HCT116 (cell line): Measurements from ENCODE around the gene RPE65. TPM values are rescaled to one million over a fixed set of nuclear protein-coding genes. Genes with fewer than 3 reads are reported as not detected.

Experiments used
- ATAC-seq: fragments of 200-7000 bp; cut with Tn5 transposase; 2 replicates; pipeline ENCODE4 v1.9.1; 2020; ENCODE audit warnings: mild to moderate bottlenecking, moderate library complexity
- BruUV-seq: library from RNA; stranded (reverse); fragments of 400-500 nt; replicated peaks from 2 replicates; lab custom pipeline; 2021; lab: Mats Ljungman, UMichigan
- CTCF ChIA-PET: fragments of 300-600 bp; sonication (Branson Sonifier 250); formaldehyde crosslinking; loops from one replicate; lab custom pipeline; 2021; ENCODE audit warnings: antibody characterized with exemption; lab: Charles Lee
- POLR2A ChIA-PET: fragments of 300-600, 350-600 bp; sonication (Branson Sonifier 250); formaldehyde crosslinking; loops from one replicate; lab custom pipeline; 2021; ENCODE audit warnings: antibody characterized with exemption; lab: Charles Lee
- RAD21 ChIA-PET, 2 experiments: fragments of 300-600 bp; sonication (Branson Sonifier 250); formaldehyde crosslinking; loops; one replicate each; lab custom pipeline; 2023; ENCODE audit warnings: low total read pairs in 2 of 2; ENCODE audit not compliant: uncharacterized antibody in 2 of 2, unreplicated experiment in 2 of 2, low non-redundant PET in 1 of 2; lab: Charles Lee
- DNase-seq: peaks from one replicate; pipeline ENCODE4 v3.0.0-alpha.2; 2010; ENCODE audit warnings: low read depth, low spot score
- H2AFZ ChIP-seq: fragments of 200-600 bp; shearing (Covaris generic), sonication (generic); 2 replicates; pipeline ENCODE4 v1.6.1; 2017; ENCODE audit warnings: low read depth, mixed run types, mixed read lengths, antibody characterized with exemption, low read length; ENCODE audit not compliant: poor library complexity, severe bottlenecking
- H3K27ac ChIP-seq: 2 replicates; pipeline ENCODE4 v1.5.1; 2012; ENCODE audit warnings: low read depth, low read length
- H3K27me3 ChIP-seq: fragments of 200-600 bp; sonication (generic); 2 replicates; pipeline ENCODE4 v1.6.1; 2016; ENCODE audit warnings: mixed run types, low read length, mixed read lengths; ENCODE audit not compliant: insufficient read depth
- H3K36me3 ChIP-seq, 2 experiments: fragments of 200-500 bp in 1 of 2; fragments of 200-600 bp in 1 of 2; sonication (Bioruptor generic) in 1 of 2; sonication (generic) in 1 of 2; 2 replicates each; pipeline versions ENCODE4 v1.5.1 to v1.6.1; 2014 to 2016; ENCODE audit warnings: low read length in 2 of 2, inconsistent platforms in 1 of 2, mixed read lengths in 1 of 2, mixed run types in 1 of 2; ENCODE audit not compliant: insufficient read depth in 2 of 2, control insufficient read depth in 1 of 2
- H3K4me1 ChIP-seq, 2 experiments: fragments of 200-600 bp in 1 of 2; sonication (generic) in 1 of 2; 2 replicates each; pipeline versions ENCODE4 v1.5.1 to v1.6.1; 2012 to 2017; ENCODE audit warnings: low read length in 2 of 2, inconsistent platforms in 1 of 2, mild to moderate bottlenecking in 1 of 2, mixed read lengths in 1 of 2, mixed run types in 1 of 2, moderate library complexity in 1 of 2; ENCODE audit not compliant: insufficient read depth in 2 of 2, control insufficient read depth in 1 of 2
- H3K4me2 ChIP-seq: fragments of 200-600 bp; sonication (generic); 2 replicates; pipeline ENCODE4 v1.6.1; 2017; ENCODE audit warnings: mixed run types, low read length, mixed read lengths
- H3K4me3 ChIP-seq, 2 experiments: fragments of 200-600 bp in 1 of 2; sonication (generic) in 1 of 2; replicated peaks in 1 of 2; 2 replicates each; pipeline ENCODE4 v1.5.1; 2011 to 2016; ENCODE audit warnings: low read length in 2 of 2, control low read depth in 1 of 2, low read depth in 1 of 2, mild to moderate bottlenecking in 1 of 2, mixed read lengths in 1 of 2, mixed run types in 1 of 2
- H3K79me2 ChIP-seq: fragments of 200-600 bp; sonication (generic); 2 replicates; pipeline ENCODE4 v1.6.1; 2017; ENCODE audit warnings: mild to moderate bottlenecking, mixed run types, low read length, moderate library complexity, mixed read lengths; ENCODE audit not compliant: insufficient read depth
- H3K9ac ChIP-seq: fragments of 200-600 bp; sonication (generic); 2 replicates; pipeline ENCODE4 v1.6.1; 2016; ENCODE audit warnings: low read length, mixed read lengths
- H3K9me2 ChIP-seq: fragments of 200-600 bp; sonication (generic), shearing (Covaris generic); 2 replicates; pipeline ENCODE4 v1.6.1; 2017; ENCODE audit warnings: mixed run types, mild to moderate bottlenecking, moderate library complexity; ENCODE audit not compliant: insufficient read depth
- H3K9me3 ChIP-seq, 2 experiments: fragments of 200-500 bp in 1 of 2; fragments of 200-600 bp in 1 of 2; sonication (Bioruptor generic) in 1 of 2; sonication (generic) in 1 of 2; 2 replicates each; pipeline ENCODE4 v1.6.1; 2014 to 2017; ENCODE audit warnings: low read length in 2 of 2, mixed read lengths in 2 of 2, inconsistent platforms in 1 of 2, low read depth in 1 of 2, mild to moderate bottlenecking in 1 of 2, mixed run types in 1 of 2, moderate library complexity in 1 of 2; ENCODE audit not compliant: control insufficient read depth in 1 of 2, insufficient read depth in 1 of 2
- H4K20me1 ChIP-seq: fragments of 200-600 bp; sonication (generic), shearing (Covaris generic); 2 replicates; pipeline ENCODE4 v1.6.1; 2017; ENCODE audit warnings: mixed run types, mild to moderate bottlenecking, moderate library complexity; ENCODE audit not compliant: insufficient read depth
- EZH2phosphoT487 ChIP-seq: fragments of 200-600 bp; IDR thresholded peaks from 2 replicates; pipeline ENCODE4 v1.6.1; 2018; ENCODE audit warnings: antibody characterized with exemption, borderline replicate concordance
- FOSL1 ChIP-seq: IDR thresholded peaks from 2 replicates; pipeline ENCODE4 v1.6.1; 2012; ENCODE audit warnings: low read depth
- JUND ChIP-seq: IDR thresholded peaks from 2 replicates; pipeline ENCODE4 v1.6.1; 2012
- POLR2AphosphoS5 ChIP-seq: IDR thresholded peaks from 2 replicates; pipeline ENCODE4 v1.6.1; 2011; ENCODE audit warnings: mild to moderate bottlenecking, low read depth, low read length, moderate library complexity
- SIN3A ChIP-seq: IDR thresholded peaks from 2 replicates; pipeline ENCODE4 v1.6.1; 2012; ENCODE audit warnings: low read depth
- SP1 ChIP-seq: IDR thresholded peaks from 2 replicates; pipeline ENCODE4 v1.6.1; 2012; ENCODE audit warnings: low read depth
- TCF7L2 ChIP-seq: IDR thresholded peaks from 2 replicates; pipeline ENCODE4 v1.7.0; 2011; ENCODE audit warnings: borderline replicate concordance, inconsistent platforms; ENCODE audit not compliant: insufficient read depth, insufficient read length; ENCODE audit errors: extremely low read depth
- intact Hi-C: fragments of 100-400 bp; cut with micrococcal nuclease; formaldehyde crosslinking; loops from 2 replicates; pipeline ENCODE4 v1.10.0; 2022
- total RNA-seq: library from RNA; stranded (reverse); gene quantifications from one replicate; pipeline ENCODE4 v1.2.1, GENCODE V29; 2021; ENCODE audit not compliant: unreplicated experiment

The RPE65 gene
- total RNA-seq, 1 experiment from 2014 or later, result not detected

DNA sequence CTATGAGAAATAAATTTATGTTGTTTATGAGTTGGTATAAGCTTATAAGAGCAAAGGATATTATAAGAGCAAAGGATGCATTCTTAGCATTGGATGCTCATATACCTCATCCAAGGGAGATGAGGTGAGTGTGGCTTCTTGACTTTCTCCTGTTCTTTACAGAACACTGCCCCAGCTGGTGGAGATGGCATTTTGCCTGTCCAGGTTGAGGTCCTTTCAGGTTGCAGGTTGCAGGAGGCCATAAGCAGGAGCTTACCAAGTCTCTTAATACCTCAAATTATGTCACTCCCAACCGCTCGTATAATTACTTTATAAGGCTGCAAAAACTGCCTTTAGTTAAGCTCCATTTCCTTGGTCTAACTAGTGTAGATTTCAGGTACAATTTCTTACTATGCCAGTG, 66.7 kb downstream of the RPE65 start (continued):
- no peak for TF ChIP-seq POLR2AphosphoS5

DNA sequence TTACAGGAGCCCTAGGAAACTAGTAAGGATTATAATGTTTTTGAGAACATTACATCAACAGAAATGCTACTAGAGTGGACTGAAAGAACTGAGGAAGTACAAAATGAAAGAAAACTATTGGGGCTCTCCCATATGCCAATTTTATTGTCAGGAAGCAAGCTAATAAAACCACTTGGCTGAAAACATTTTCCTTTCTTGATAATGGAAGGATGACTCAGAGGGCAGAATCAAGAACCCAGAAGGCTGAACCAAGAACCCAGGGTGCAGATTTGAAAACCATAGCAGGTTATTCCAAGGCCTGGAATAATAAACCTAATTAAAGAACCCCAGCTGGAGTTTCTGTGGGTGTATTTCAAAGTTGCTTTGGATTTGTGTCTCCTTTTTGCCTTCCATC, 70.7 kb downstream of the RPE65 start:
- RAD21 ChIA-PET, result no interaction called here
- POLR2A ChIA-PET, result interaction anchor here (1.1 to 1.8 kb wide), 3 partner anchors 10 to 16 kb away, joined by 3 to 4 read pairs (median 3); no protein-coding TSS in a partner anchor
- intact Hi-C loops, result no loop called here
- no TSS peak for BruUV-seq
- no peaks in the 10 kb centered on the region for H3K27me3 ChIP-seq
- H3K36me3 ChIP-seq, result no peaks in the 10 kb centered on the region
- no peaks in the 10 kb centered on the region for H3K79me2 ChIP-seq
- peak overlapping the region; percentile 65 for H3K4me2 ChIP-seq
- ATAC-seq (peak; percentile 3; the same call in 1 of the 2 replicates), DNase-seq (no peak)
- H3K27ac ChIP-seq, result peak overlapping the region; percentile 89
- H3K4me1 ChIP-seq, result peaks cover 76 to 87% of the 10 kb centered on the region in 2 experiments
- H3K9me2 ChIP-seq, result no peaks in the 10 kb centered on the region
- H3K9ac ChIP-seq, result peak overlapping the region; percentile 54
- H4K20me1 ChIP-seq, result no peaks in the 10 kb centered on the region
- peak; percentile 22; the same call in 1 of the 2 replicates for TF ChIP-seq SP1
- TF ChIP-seq EZH2phosphoT487, result no peak
- TF ChIP-seq JUND, result peak; percentile 42; the same call in 1 of the 2 replicates
- TF ChIP-seq SIN3A, result no peak
- peak; percentile 63 for TF ChIP-seq FOSL1
- TF ChIP-seq TCF7L2, result peak; percentile 58
- CTCF ChIA-PET, result interaction anchor here (1.8 to 3.4 kb wide), 2 partner anchors 37 to 258 kb away, joined by 4 to 13 read pairs; no protein-coding TSS in a partner anchor
- no peaks in the 10 kb centered on the region for H3K9me3 ChIP-seq
- peak overlapping the region in 1 of 2 experiments; percentile 8; a peak in 1 of 4 replicates for H3K4me3 ChIP-seq
- no peak overlapping the region for H2AFZ ChIP-seq

Other genes starting within 250 kb of the RPE65 start
- gene WLS, start 217.4 kb downstream of the RPE65 start, total RNA-seq, result 38.0 TPM
- gene DEPDC1, start 47.1 kb upstream of the RPE65 start, total RNA-seq, result 61.9 TPM